GM12892 (cell line): ENCODE measurements around the gene GFRA1.

Experiments
- POLR2A ChIP-seq: IDR thresholded peaks from 2 replicates; pipeline ENCODE4 v1.6.1; 2011; ENCODE audit warnings: low read depth, low read length, control low read depth
- POLR2AphosphoS5 ChIP-seq: IDR thresholded peaks from 2 replicates; pipeline ENCODE4 v1.6.1; 2011; ENCODE audit warnings: low read depth, low read length, control low read depth
- TAF1 ChIP-seq: IDR thresholded peaks from 2 replicates; pipeline ENCODE4 v1.6.1; 2011; ENCODE audit warnings: low read depth, mild to moderate bottlenecking, control low read depth, low read length, borderline replicate concordance

GRCh38 chr10:116063107-116063506 lies 209.9 kb downstream of the GFRA1 start:
- no peak for TF ChIP-seq TAF1
- TF ChIP-seq POLR2A: no peak
- TF ChIP-seq POLR2AphosphoS5: no peak
